Loucy (cell line): Measurements from ENCODE around the gene MAP3K12.

Source experiments
- CTCF ChIP-seq: fragments of 200-600 bp; sonication (generic); conservative IDR thresholded peaks from 2 replicates; pipeline ENCODE4 v1.5.1; 2014; ENCODE audit warnings: mild to moderate bottlenecking, antibody characterized with exemption, low read length
- EZH2phosphoT487 ChIP-seq: fragments of 200-600 bp; IDR thresholded peaks from 2 replicates; pipeline ENCODE4 v1.6.1; 2018; ENCODE audit warnings: antibody characterized with exemption, mild to moderate bottlenecking, moderate library complexity, borderline replicate concordance

DNA sequence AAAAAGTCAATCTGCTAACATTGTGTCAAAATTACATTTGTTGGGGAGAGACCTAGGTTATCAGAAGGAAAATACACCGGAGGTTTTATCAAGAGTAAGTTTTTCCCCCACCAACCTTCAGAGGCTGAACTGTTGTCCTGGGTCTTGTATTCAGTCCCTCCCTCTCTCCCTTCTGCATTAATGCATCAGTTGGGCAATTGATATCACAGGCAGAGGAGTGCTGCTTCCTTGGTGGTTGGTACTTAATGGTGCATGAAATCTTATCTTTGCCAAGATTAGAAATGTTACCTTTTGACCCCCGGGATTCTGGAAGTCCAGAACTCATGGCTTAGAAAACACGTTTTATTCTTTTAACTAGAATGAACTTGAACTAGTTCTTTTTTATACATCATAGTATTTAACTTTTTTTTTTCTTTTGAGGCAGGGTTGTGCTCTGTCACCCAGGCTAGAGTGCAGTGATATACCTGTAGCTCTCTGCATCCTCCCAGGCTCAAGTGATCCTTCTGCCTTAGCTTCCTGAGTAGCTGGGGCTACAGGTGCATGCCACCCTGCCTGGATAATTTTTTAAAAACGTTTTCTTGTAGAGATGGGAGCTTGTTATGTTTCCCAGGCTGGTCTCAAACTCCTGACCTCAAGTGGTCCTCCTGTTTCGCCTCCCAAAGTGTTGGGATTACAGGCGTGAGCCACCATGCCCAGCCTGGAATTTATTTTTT lies 42.4 kb downstream of the MAP3K12 start:
- no peak for TF ChIP-seq CTCF
- no peak for TF ChIP-seq EZH2phosphoT487
